Measurements from ENCODE around the gene ANO2. TPM values are rescaled to one million over a fixed set of nuclear protein-coding genes. Genes with fewer than 3 reads are reported as not detected.
"Not testable (repeated sequence)": the region's sequence is repeated elsewhere in the genome, so short reads cannot be mapped to it uniquely, and the experiment has no call there.

The ANO2 gene
- total RNA-seq, 1 experiment from 2014 or later, result not detected

DNA sequence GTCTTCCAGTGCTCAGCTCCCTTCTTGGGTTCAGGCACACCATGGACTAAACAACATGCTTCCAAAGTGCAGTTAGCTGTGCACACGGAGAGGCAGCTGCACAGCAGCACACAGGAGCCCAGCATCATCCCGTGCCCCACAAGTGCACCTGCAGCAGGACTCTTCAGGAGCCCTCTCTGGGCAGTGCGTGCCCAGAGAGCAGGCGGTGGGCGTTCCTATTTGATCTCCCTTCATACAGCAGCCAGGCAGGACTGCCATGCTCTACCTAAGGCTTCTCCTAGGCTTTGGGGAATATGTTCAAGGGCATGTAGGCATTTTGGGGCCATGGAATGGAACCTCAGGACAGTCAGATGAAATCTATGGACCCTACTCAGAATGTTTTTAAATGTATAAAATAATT lies 35.5 kb downstream of the ANO2 start:
- DNase-seq, result no peak
- Histone ChIP-seq H3K9me3 (no peaks in the 10 kb centered on the region), H3K4me3 (no peak overlapping the region), H3K36me3 (no peaks in the 10 kb centered on the region), H3K27me3 (no peaks in the 10 kb centered on the region; the same call in none of the 2 replicates)

DNA sequence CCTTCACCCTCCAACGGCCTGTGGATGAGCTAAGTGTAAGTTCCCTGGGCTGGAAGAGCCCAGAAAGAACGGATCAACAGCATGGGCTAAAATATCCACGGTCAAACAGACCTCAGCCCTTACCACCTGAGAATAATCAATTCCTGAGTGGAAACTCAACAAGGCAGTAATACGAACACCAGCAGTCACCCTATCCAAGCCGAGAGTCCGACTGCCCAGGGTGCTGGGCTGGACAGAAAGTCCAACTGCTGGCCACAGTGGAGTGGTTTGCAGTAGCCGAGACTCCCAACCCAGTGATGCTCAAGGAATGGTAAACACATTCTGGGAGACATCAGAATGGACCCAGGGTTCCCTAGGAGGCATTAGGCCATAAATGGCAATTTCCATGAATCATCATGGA lies 36.8 kb downstream of the ANO2 start:
- no peaks in the 10 kb centered on the region for H3K36me3 ChIP-seq
- H3K9me3 ChIP-seq, result no peaks in the 10 kb centered on the region
- DNase-seq, result no peak
- no peak overlapping the region for H3K4me3 ChIP-seq
- no peaks in the 10 kb centered on the region; the same call in none of the 2 replicates for H3K27me3 ChIP-seq

DNA sequence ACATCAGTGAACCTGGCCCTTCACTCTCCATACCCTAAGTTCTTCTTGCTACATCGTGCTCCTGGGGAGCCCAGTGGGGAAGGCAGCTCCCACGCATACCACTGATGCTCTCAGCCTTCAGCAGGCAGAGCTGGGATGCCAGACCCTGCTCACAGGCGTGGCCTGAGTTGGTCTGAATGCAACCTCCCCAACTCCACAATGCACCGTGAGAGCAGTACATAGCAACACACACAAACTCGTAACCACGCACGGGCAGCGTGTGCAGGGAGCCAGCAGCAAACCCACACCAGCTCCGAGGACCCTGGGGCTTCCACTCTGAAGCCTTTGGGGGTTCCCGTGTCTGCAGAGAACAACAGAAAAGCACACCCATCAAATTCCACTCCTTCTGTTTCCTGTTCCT lies 37.3 kb downstream of the ANO2 start:
- no peak overlapping the region for H3K4me3 ChIP-seq
- no peaks in the 10 kb centered on the region for H3K36me3 ChIP-seq
- DNase-seq, result no peak
- no peaks in the 10 kb centered on the region; the same call in 1 of the 2 replicates for H3K27me3 ChIP-seq
- H3K9me3 ChIP-seq, result no peaks in the 10 kb centered on the region

DNA sequence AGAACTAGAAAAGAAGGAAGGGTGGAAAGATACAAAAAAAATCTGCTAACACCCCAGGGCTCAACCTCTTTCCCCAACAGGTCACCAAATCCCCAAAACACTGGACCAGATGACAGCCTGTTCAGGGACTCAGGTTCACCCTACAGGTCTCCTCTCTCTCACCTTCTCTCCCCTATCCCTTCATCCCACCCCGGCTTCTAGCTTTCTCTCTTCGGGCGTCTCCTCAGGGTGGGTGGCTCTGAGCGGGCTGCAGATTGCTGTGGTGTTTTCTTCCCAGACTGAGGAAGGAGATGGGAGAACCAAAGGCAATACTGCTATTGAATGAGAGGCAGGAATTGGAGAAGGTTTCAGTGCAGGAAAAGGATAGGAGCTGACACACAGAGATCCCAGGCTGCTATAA lies 39.3 kb downstream of the ANO2 start:
- Histone ChIP-seq H3K9me3 (no peaks in the 10 kb centered on the region), H3K27me3 (no peaks in the 10 kb centered on the region; the same call in 1 of the 2 replicates), H3K4me3 (no peak overlapping the region), H3K36me3 (no peaks in the 10 kb centered on the region)
- DNase-seq, result no peak

DNA sequence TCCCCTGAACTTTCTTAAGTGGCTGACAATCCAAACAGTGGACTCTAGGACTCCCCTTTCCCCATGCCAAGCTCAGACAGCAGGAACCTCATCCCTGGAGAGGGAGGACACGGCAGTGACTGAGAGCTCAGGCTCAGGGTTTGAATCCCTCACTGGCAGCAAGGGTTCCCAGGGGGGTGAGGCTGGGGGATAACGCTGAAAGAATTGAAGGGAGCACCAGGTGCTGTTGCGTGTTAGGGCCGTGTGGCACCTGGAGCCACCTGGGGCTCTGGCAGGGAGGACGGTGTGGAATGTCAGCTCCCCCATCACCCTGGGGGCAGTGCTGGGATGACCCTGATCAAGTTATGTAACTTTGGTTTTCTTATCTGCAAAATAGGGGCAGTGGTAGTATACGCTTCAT lies 40.1 kb downstream of the ANO2 start:
- Histone ChIP-seq H3K36me3 (no peaks in the 10 kb centered on the region), H3K9me3 (no peaks in the 10 kb centered on the region), H3K27me3 (no peaks in the 10 kb centered on the region; the same call in 1 of the 2 replicates), H3K4me3 (no peak overlapping the region)
- DNase-seq, result no peak

DNA sequence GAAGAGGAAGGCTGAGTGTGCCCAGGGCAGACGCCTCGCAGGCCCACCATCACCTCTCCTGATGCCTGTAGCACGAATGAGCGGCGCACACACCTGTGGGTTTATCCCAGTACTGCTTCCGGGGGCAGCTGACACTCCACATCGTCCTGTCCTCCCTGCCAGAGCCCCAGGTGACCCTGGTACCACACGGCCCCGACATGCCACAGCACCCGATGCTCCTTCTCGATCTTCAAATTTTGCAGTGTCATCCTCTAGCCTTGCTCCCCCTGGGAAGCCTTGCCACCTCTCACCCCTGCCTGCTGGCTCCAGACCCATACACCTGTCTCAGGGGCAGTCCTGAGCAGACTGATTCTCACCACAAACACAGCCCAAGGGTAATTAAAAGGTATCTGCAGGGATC lies 40.6 kb downstream of the ANO2 start:
- H3K4me3 ChIP-seq, result no peak overlapping the region
- H3K9me3 ChIP-seq, result no peaks in the 10 kb centered on the region
- no peaks in the 10 kb centered on the region for H3K36me3 ChIP-seq
- no peaks in the 10 kb centered on the region; the same call in 1 of the 2 replicates for H3K27me3 ChIP-seq
- DNase-seq, result no peak

DNA sequence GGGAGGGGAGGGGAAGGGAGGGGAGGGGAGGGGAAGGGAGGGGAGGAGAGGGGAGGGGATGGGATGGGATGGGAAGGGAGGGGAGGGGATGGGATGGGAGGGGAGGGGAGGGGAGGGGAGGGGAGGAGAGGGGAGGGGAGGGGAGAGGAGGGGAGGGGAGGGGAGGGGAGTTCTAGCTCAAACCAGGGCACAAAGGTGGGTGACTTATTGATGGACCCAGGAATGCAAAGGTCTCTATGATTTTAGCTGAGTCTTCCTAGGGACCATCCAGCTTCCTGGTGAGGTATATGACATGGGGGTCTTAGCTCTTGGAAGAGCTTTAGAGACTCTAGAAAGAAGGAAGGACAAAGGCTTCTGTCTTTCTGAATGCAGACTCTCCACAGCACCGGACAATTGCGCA lies 42.3 kb downstream of the ANO2 start:
- DNase-seq, result no peak
- H3K9me3 ChIP-seq, result no peaks in the 10 kb centered on the region; the same call in 1 of the 2 replicates
- H3K4me3 ChIP-seq, result no peak overlapping the region
- no peaks in the 10 kb centered on the region for H3K36me3 ChIP-seq
- peaks cover 2% of the 10 kb centered on the region; the same call in 1 of the 2 replicates for H3K27me3 ChIP-seq

DNA sequence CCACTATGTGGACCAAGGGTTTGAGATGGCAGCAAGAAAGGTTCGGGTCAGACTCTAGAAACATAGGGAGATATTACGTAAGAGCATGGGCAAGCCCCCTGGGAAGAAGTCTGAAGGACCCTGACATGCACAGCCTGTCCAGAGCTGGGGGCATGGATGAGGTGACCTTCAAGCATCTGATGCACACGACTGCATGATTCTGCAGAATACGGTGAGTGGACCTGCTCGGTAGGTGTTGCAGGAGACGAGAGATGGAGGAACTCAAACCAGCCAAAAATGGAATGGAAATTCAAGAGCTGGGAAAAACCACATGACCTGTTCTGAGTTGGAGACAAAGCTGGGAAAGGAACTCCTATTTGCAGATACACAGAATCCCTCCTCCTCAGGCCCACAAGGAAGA lies 43.6 kb downstream of the ANO2 start:
- no peak for DNase-seq
- H3K9me3 ChIP-seq, result no peaks in the 10 kb centered on the region; the same call in 1 of the 2 replicates

DNA sequence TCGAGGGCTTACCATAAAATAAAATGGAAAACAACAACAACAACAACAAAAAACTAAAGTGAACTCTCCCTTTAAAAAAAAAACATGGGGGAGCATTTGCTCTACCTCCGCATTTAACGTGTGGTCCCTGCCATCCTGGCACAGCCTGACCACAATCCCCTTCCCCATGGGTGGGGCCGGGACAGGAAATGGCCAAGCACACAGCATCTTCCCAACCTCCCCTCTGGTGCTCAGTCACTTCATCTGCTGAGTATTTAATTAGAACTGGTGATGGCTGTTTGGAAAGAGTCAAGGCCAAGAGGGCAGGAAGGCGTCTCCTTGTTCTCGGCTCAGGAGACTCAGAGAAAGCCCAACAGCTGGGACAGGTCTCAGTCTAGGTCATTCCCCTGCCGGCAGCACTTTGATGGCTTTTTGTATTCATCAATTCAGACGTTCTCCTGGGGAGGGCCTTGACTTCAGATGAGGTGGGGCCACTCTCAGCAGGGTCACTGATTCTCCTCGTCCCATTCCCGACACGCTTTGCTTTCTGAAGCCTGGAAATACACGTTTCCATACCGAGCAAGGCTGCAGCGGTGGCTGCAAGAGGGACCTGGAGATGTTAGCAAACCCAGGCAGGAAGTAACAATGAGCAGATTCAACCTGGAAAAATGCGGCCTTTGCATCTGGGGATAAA lies 44.4 kb downstream of the ANO2 start:
- no peaks in the 10 kb centered on the region for H3K36me3 ChIP-seq
- H3K27me3 ChIP-seq, result peaks cover 10% of the 10 kb centered on the region
- no peak overlapping the region for H3K4me3 ChIP-seq
- H3K9me3 ChIP-seq, result no peaks in the 10 kb centered on the region; the same call in 1 of the 2 replicates
- no peak for DNase-seq

More for the DNA sequence above, 43.6 kb downstream of the ANO2 start:
- Histone ChIP-seq H3K4me3 (no peak overlapping the region), H3K27me3 (peaks cover 7% of the 10 kb centered on the region), H3K36me3 (no peaks in the 10 kb centered on the region)

DNA sequence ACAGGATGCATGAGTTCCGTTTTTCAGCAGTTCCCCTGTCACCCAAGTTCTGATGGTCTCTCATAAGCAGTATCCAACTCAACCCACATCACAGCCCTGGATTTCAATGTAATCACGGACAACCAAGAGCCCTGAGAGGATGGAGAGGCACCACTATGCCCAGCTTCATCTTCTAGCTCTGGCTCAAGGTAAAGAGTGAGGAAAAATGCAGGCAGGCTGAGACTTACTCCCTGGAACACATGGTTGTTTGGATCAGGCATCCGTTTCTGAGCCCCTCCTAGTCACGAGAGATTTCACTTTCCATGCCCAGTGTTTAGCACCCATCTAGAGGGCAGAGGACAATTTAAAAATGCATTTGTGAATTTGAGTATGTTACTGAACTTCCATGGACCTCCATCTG lies 45.0 kb downstream of the ANO2 start:
- Histone ChIP-seq H3K9me3 (no peaks in the 10 kb centered on the region; the same call in 1 of the 2 replicates), H3K36me3 (no peaks in the 10 kb centered on the region), H3K4me3 (no peak overlapping the region), H3K27me3 (peaks cover 10% of the 10 kb centered on the region)
- no peak for DNase-seq

DNA sequence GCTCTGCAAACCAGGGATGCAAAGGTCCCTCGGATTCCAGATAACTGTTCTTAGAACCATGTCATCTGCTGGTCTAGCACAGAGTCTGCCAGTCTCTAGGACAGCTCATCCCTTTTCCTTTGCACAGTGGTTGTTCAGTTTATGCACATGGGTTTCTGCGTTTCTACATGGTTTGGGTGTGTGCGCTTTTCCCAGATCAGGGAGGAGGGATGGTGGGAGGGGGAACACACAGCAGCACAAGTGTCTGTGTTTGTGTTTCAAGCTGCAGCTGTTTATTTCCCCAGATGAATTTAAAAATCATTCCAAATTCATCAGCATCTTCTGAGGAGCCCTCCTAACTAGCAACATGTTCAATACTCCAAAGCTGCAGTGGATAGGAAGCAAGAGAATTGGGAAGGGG lies 45.4 kb downstream of the ANO2 start:
- no peaks in the 10 kb centered on the region for H3K36me3 ChIP-seq
- peaks cover 10% of the 10 kb centered on the region for H3K27me3 ChIP-seq
- no peak for DNase-seq
- H3K9me3 ChIP-seq, result no peaks in the 10 kb centered on the region; the same call in 1 of the 2 replicates
- H3K4me3 ChIP-seq, result no peak overlapping the region

DNA sequence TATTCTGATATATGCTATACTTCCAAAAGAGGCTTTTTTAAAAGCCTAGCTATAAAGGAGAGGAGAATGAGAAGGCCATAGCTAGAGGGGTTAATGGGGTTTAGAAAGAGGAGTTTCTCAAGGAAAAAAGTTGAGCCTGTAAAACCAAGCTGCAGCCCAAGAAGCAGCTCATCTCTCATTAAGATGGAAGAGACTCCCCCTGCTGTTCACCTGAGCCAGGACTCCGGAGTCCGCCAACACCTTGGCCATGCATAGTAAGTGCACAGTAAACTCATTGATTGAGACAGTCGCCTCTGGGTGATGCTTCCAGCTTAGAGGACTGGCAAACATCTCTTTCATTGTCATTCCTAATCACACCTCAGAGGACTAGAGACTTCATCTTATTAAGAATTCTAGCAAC lies 46.2 kb downstream of the ANO2 start:
- no peak for DNase-seq
- Histone ChIP-seq H3K9me3 (no peaks in the 10 kb centered on the region; the same call in 1 of the 2 replicates), H3K4me3 (no peak overlapping the region), H3K27me3 (peaks cover 10% of the 10 kb centered on the region), H3K36me3 (no peaks in the 10 kb centered on the region)

DNA sequence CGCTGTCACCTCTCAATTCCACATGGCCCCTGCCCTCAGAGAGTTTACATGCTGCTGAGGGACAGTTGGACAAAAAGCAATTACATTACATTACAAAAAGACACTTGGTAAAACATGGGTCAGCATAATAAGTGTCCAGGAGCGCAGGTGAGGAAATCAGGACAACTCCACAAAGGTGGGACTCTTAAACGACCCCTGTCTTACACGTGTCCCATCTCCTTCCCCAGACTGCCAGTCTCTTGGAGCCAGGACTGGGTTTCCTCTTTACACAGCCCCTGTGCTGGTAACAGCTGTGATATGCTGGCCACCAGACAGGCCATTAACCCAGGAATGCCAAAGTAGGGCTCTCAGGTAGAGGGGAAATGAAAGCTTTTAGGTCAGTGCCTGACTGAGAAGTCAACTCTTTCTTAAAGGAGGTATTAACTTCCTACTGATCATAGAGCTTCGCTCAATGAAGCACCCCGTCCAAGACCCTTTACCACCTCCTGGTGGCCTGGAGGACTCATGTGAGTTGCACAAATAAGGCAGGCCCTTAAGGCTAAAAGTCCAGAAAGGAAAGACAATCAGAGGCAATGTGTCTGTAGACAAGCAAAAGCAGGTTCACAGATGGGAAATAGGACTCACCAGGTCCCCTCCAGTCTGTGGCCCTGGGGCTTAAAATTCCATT lies 55.5 kb downstream of the ANO2 start:
- DNase-seq, result no peak
- no peaks in the 10 kb centered on the region for H3K9me3 ChIP-seq
- H3K4me3 ChIP-seq, result no peak overlapping the region
- H3K36me3 ChIP-seq, result no peaks in the 10 kb centered on the region
- H3K27me3 ChIP-seq, result 0 out of 2 replicates have a peak, but pooled peaks cover 4% of the 10 kb centered on the region

DNA sequence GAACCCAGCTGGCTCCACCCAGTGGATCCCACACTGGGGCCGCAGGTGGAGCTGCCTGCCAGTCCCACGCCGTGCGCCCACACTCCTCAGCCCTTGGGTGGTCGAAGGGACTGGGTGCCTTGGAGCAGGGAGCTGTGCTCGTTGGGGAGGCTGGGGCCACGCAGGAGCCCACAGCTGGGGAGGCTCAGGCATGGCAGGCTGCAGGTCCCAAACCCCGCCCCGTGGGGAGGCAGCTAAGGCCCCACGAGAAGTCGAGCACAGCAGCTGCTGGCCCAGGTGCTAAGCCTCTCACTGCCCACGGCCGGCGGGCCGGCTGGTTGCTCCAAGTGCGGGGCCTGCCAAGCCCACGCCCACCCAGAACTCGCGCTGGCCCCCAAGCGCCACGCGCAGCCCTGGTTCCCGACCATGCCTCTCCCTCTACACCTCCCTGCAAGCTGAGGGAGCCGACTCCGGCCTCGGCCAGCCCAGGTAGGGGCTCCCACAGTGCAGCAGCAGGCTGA lies 56.2 kb downstream of the ANO2 start:
- Histone ChIP-seq H3K36me3 (no peaks in the 10 kb centered on the region), H3K9me3 (no peaks in the 10 kb centered on the region), H3K27me3 (0 out of 2 replicates have a peak, but pooled peaks cover 4% of the 10 kb centered on the region), H3K4me3 (no peak overlapping the region)
- DNase-seq, result no peak

DNA sequence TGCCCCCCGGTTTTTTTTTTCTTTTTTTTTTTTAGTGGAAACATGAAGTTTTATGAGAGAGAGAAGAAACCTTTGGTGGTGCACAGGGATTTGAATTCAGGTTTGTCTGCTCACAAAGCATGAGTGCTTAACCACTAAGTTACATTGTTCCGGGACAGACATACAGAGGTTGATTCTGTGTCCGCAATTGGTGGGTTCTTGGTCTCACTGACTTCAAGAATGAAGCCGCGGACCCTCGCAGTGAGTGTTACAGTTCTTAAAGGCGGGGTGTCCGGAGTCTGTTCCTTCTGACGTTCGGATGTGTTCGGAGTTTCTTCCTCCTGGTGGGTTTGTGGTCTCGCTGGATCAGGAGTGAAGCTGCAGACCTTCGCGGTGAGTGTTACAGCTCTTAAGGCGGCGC lies 57.2 kb downstream of the ANO2 start:
- H3K36me3 ChIP-seq, H3K27me3 ChIP-seq, H3K9me3 ChIP-seq, H3K4me3 ChIP-seq, DNase-seq: not testable (repeated sequence)

DNA sequence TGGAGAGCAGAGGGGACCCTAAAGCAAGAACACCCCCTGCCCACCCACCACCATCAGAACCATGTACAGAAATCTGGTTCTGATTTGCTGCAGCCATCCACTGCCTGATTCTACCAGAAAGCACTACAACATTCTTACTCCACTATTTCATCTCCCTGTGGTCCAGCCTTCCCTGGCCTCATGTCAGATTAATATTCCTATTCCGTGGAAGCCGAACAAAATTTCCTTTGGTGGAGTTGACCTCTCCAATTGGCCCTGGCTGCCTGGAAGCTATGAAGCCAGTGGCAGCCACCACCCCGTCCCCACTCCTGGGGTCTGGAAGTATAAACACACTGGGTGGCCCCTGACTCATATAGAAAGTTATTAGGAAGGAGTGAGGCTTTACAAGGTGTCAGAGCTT lies 60.2 kb downstream of the ANO2 start:
- Histone ChIP-seq H3K27me3 (peaks cover 5% of the 10 kb centered on the region), H3K9me3 (no peaks in the 10 kb centered on the region), H3K4me3 (no peak overlapping the region), H3K36me3 (no peaks in the 10 kb centered on the region)
- no peak for DNase-seq

DNA sequence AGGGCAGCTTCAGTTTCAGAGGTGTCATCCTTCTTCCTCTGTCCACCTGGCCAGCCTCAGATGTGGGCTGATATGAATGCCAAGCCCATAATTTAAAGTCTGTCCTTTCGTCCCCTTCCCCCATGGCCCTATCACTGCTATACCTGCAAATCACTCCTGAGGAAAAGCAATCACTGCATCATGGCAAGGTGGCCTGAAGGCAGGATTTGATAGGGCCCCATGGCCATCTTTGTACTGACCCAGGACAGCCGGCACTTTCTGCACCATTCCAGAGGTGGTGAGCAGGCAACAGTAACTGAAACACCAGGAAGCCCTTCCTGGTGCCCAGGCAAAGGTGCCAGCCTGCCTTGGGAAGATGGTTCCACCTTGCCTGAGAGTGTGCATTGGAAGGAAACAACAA lies 60.8 kb downstream of the ANO2 start:
- Histone ChIP-seq H3K27me3 (peaks cover 6% of the 10 kb centered on the region), H3K9me3 (no peaks in the 10 kb centered on the region), H3K4me3 (no peak overlapping the region), H3K36me3 (no peaks in the 10 kb centered on the region)
- no peak for DNase-seq
